SK-N-SH (cell line): Measurements from ENCODE around the gene MROH2A. TPM values are rescaled to one million over a fixed set of nuclear protein-coding genes. Genes with fewer than 3 reads are reported as not detected.

ENCODE experiments used
- CTCF ChIA-PET: fragments of 300-600, 350-600 bp; formaldehyde crosslinking; extraction: SDS; loops from one replicate; lab custom pipeline; 2021; lab: Yijun Ruan, JAX
- POLR2A ChIA-PET: fragments of 350-600 bp; sonication (Branson Sonifier 250); formaldehyde crosslinking; extraction: SDS; loops from one replicate; lab custom pipeline; 2020; ENCODE audit warnings: antibody characterized with exemption, inconsistent platforms; lab: Yijun Ruan, JAX
- DNase-seq: peaks from one replicate; pipeline ENCODE4 v3.0.0; 2012
- H2AFZ ChIP-seq: fragments of 200-600 bp; sonication (generic); 2 replicates; pipeline ENCODE4 v1.8.1; 2016; ENCODE audit warnings: antibody characterized with exemption, mild to moderate bottlenecking, low read depth
- H3F3A ChIP-seq: fragments of 200-600 bp; sonication (generic); replicated peaks from 2 replicates; pipeline ENCODE3; 2016; ENCODE audit warnings: antibody characterized with exemption, mild to moderate bottlenecking; ENCODE audit not compliant: insufficient read depth
- H3K27ac ChIP-seq, 2 experiments: fragments of 200-500 bp in 1 of 2; fragments of 200-600 bp in 1 of 2; sonication (Bioruptor generic) in 1 of 2; sonication (generic), shearing (Covaris generic) in 1 of 2; 2 replicates each; pipeline versions ENCODE4 v1.5.1 to v1.6.1; 2014 to 2016; ENCODE audit warnings: low read depth in 2 of 2, inconsistent platforms in 1 of 2, low read length in 1 of 2, mild to moderate bottlenecking in 1 of 2, mixed read lengths in 1 of 2
- H3K27me3 ChIP-seq: fragments of 200-600 bp; sonication (generic), shearing (Covaris generic); 2 replicates; pipeline ENCODE4 v1.6.1; 2016; ENCODE audit warnings: mixed run types; ENCODE audit not compliant: insufficient read depth
- H3K36me3 ChIP-seq, 2 experiments: fragments of 200-500 bp in 1 of 2; fragments of 200-600 bp in 1 of 2; sonication (Bioruptor generic) in 1 of 2; sonication (generic) in 1 of 2; replicated peaks in 1 of 2; 2 replicates each; pipeline versions ENCODE3 to v1.5.1; 2014 to 2016; ENCODE audit warnings: low read length in 1 of 2, mild to moderate bottlenecking in 1 of 2; ENCODE audit not compliant: insufficient read depth in 2 of 2, control insufficient read depth in 1 of 2
- H3K4me1 ChIP-seq, 2 experiments: fragments of 200-500 bp in 1 of 2; fragments of 200-600 bp in 1 of 2; sonication (Bioruptor generic) in 1 of 2; sonication (generic), shearing (Covaris generic) in 1 of 2; 2 replicates each; pipeline versions ENCODE4 v1.5.1 to v1.6.1; 2014 to 2016; ENCODE audit warnings: low read depth in 1 of 2, low read length in 1 of 2, mixed run types in 1 of 2; ENCODE audit not compliant: insufficient read depth in 2 of 2, control insufficient read depth in 1 of 2
- H3K4me2 ChIP-seq: fragments of 200-600 bp; sonication (generic), shearing (Covaris generic); 2 replicates; pipeline ENCODE4 v1.6.1; 2017; ENCODE audit warnings: mixed run types
- H3K4me3 ChIP-seq, 2 experiments: fragments of 200-500 bp in 1 of 2; fragments of 200-600 bp in 1 of 2; sonication (Bioruptor generic) in 1 of 2; sonication (generic), shearing (Covaris generic) in 1 of 2; 2 replicates each; pipeline versions ENCODE4 v1.5.1 to v1.8.1; 2014 to 2016; ENCODE audit warnings: low read depth in 2 of 2, inconsistent platforms in 1 of 2, low read length in 1 of 2, mild to moderate bottlenecking in 1 of 2, mixed read lengths in 1 of 2, moderate library complexity in 1 of 2
- H3K79me2 ChIP-seq: fragments of 200-600 bp; sonication (generic); 2 replicates; pipeline ENCODE4 v1.8.1; 2017; ENCODE audit warnings: mild to moderate bottlenecking; ENCODE audit not compliant: insufficient read depth
- H3K9ac ChIP-seq: fragments of 200-600 bp; sonication (generic); 2 replicates; pipeline ENCODE4 v1.6.1; 2017; ENCODE audit warnings: mixed run types
- H3K9me2 ChIP-seq: fragments of 200-600 bp; sonication (generic); 2 replicates; pipeline ENCODE4 v1.6.1; 2017; ENCODE audit warnings: mixed run types
- H3K9me3 ChIP-seq: fragments of 200-600 bp; sonication (generic); 2 replicates; pipeline ENCODE4 v1.6.1; 2017; ENCODE audit warnings: mixed run types, mild to moderate bottlenecking, moderate library complexity
- H4K20me1 ChIP-seq: fragments of 200-600 bp; sonication (generic); 2 replicates; pipeline ENCODE4 v1.6.1; 2017; ENCODE audit warnings: mild to moderate bottlenecking, mixed run types; ENCODE audit not compliant: insufficient read depth
- CHD2 ChIP-seq: fragments of 150-350 bp; IDR thresholded peaks from 2 replicates; pipeline ENCODE4 v1.6.1; 2018; ENCODE audit warnings: low read length; ENCODE audit not compliant: partially characterized antibody
- POLR2AphosphoS5 ChIP-seq: IDR thresholded peaks from 2 replicates; pipeline ENCODE4 v1.6.1; 2012; ENCODE audit warnings: low read depth, low read length
- RFX5 ChIP-seq: IDR thresholded peaks from 2 replicates; pipeline ENCODE4 v1.6.1; 2012; ENCODE audit warnings: mild to moderate bottlenecking, improper control_type of control experiment, low read length
- RXRA ChIP-seq: IDR thresholded peaks from 2 replicates; pipeline ENCODE4 v1.4.0; 2012; ENCODE audit warnings: low read depth, mild to moderate bottlenecking, borderline replicate concordance
- polyA plus RNA-seq, 3 experiments: library from polyadenylated mRNA; depleted of rRNA; stranded (reverse); fragments of >200 nt; gene quantifications; 2 replicates each; pipeline ENCODE4 v1.2.3, GENCODE V29; 2012
- TF ChIP-seq, protein P1 (sequence below): IDR thresholded peaks from 2 replicates; pipeline ENCODE4 v1.4.0; 2012; ENCODE audit warnings: low read depth, borderline replicate concordance

The MROH2A gene
- polyA plus RNA-seq, 1 of the 3 experiments (the other 2 are of a cell fraction), result 0.02 TPM

DNA sequence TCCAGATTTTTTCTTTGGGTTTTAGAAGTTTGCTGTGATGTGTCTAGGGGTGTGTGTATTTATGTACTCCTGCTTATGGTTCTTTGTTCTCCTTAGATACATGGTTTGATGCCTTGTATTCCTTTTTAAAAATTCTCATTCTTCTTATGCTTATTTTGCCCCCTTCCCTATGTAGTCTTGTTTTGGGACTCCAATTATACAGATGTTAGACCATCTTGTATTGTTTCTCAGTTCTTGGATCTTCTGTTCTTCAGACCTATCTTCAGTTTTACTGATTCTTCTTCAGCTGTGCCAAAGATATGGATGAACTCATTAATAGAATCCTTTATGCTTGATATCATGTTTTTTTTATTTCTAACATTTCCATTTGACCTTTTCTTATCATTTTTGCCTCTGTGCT lies 104.2 kb downstream of the MROH2A start:
- Histone ChIP-seq H3K27ac (no peak overlapping the region), H3K36me3 (no peaks in the 10 kb centered on the region), H3K4me2 (no peak overlapping the region), H2AFZ (no peak overlapping the region), H3K4me1 (no peaks in the 10 kb centered on the region), H3F3A (no peaks in the 10 kb centered on the region), H3K9me2 (no peaks in the 10 kb centered on the region), H3K27me3 (no peaks in the 10 kb centered on the region), H4K20me1 (no peaks in the 10 kb centered on the region), H3K9ac (no peak overlapping the region), H3K9me3 (0 out of 2 replicates have a peak, but pooled peaks cover 6% of the 10 kb centered on the region), H3K79me2 (no peaks in the 10 kb centered on the region), H3K4me3 (no peak overlapping the region)
- TF ChIP-seq RFX5, result no peak
- no peak for TF ChIP-seq RXRA
- no peak for TF ChIP-seq POLR2AphosphoS5
- TF ChIP-seq, protein P1, sequence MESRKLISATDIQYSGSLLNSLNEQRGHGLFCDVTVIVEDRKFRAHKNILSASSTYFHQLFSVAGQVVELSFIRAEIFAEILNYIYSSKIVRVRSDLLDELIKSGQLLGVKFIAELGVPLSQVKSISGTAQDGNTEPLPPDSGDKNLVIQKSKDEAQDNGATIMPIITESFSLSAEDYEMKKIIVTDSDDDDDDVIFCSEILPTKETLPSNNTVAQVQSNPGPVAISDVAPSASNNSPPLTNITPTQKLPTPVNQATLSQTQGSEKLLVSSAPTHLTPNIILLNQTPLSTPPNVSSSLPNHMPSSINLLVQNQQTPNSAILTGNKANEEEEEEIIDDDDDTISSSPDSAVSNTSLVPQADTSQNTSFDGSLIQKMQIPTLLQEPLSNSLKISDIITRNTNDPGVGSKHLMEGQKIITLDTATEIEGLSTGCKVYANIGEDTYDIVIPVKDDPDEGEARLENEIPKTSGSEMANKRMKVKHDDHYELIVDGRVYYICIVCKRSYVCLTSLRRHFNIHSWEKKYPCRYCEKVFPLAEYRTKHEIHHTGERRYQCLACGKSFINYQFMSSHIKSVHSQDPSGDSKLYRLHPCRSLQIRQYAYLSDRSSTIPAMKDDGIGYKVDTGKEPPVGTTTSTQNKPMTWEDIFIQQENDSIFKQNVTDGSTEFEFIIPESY, result no peak
- TF ChIP-seq CHD2, result no peak
- ChIA-PET CTCF (no interaction called here), POLR2A (no interaction called here)
- DNase-seq, result no peak

Other genes with a start within 250 kb of the MROH2A start
- 36.8 and 37.0 TPM in 2 replicates for gene USP40, start 211.5 kb upstream of the MROH2A start, polyA plus RNA-seq (2012; rRNA removed)
- not detected in 2 replicates for gene UGT1A8, start 160.7 kb upstream of the MROH2A start, polyA plus RNA-seq (2012; rRNA removed)
- not detected in 2 replicates for gene UGT1A10, start 141.9 kb upstream of the MROH2A start, polyA plus RNA-seq (2012; rRNA removed)
- gene UGT1A9, start 106.4 kb upstream of the MROH2A start, polyA plus RNA-seq (2012; rRNA removed), result not detected in 2 replicates
- not detected in 2 replicates for gene UGT1A7, start 96.4 kb upstream of the MROH2A start, polyA plus RNA-seq (2012; rRNA removed)
- not detected in 2 replicates for gene UGT1A6, start 85.4 kb upstream of the MROH2A start, polyA plus RNA-seq (2012; rRNA removed)
- gene UGT1A5, start 65.4 kb upstream of the MROH2A start, polyA plus RNA-seq (2012; rRNA removed), result not detected in 2 replicates
- gene UGT1A4, start 59.6 kb upstream of the MROH2A start, polyA plus RNA-seq (2012; rRNA removed), result not detected in 2 replicates
- gene UGT1A3, start 49.3 kb upstream of the MROH2A start, polyA plus RNA-seq (2012; rRNA removed), result not detected in 2 replicates
- gene UGT1A1, start 18.1 kb upstream of the MROH2A start, polyA plus RNA-seq (2012; rRNA removed), result not detected in 2 replicates
- 13.2 and 16.5 TPM in 2 replicates for gene HJURP, start 76.2 kb downstream of the MROH2A start, polyA plus RNA-seq (2012; rRNA removed)
- gene TRPM8, start 139.0 kb downstream of the MROH2A start, polyA plus RNA-seq (2012; rRNA removed), result 0.85 and 1.6 TPM in 2 replicates